ENCODE results near the gene RINL. TPM values are rescaled to one million over a fixed set of nuclear protein-coding genes. Genes with fewer than 3 reads are reported as not detected.

The RINL gene
- total and polyA plus RNA-seq, 2 of the 8 experiments (the other 6 are each of a cell fraction or from before 2014, with no cell fraction given), result 11.1 to 11.9 TPM

- TF ChIP-seq BACH1 (IDR thresholded peaks at IDR 0.05; ENCODE audit: low read length) (no peak), SUZ12 (IDR thresholded peaks at IDR 0.05; ENCODE audit: low read length) (no peak), SP4 (IDR thresholded peaks at IDR 0.05; ENCODE audit: low read length) (no peak), CTBP2 (IDR thresholded peaks at IDR 0.05; ENCODE audit: borderline replicate concordance, insufficient read depth, insufficient read length, low read length) (no peak), NANOG (IDR thresholded peaks at IDR 0.05; ENCODE audit: insufficient read depth, low read depth, low read length, poor library complexity, severe bottlenecking) (no peak), GTF2F1 (IDR thresholded peaks at IDR 0.05; ENCODE audit: borderline replicate concordance, low read depth, low read length) (no peak), JUND (IDR thresholded peaks at IDR 0.05; ENCODE audit: low read length) (no peak), ATF3 (IDR thresholded peaks at IDR 0.05; ENCODE audit: insufficient read depth, low read depth, low read length) (no peak), KDM4A (IDR thresholded peaks at IDR 0.05; ENCODE audit: low read depth, low read length, severe bottlenecking) (peak; percentile 28), TBP (IDR thresholded peaks at IDR 0.05; ENCODE audit: low read depth, low read length) (no peak), RAD21 (IDR thresholded peaks at IDR 0.05 in 1 of 2, conservative IDR thresholded peaks at IDR 0.05 in 1 of 2; ENCODE audit: low read depth in 2 of 2, low read length in 2 of 2) (no peak), POU5F1 (IDR thresholded peaks at IDR 0.05; ENCODE audit: low read depth, low read length) (no peak), SIN3A (conservative IDR thresholded peaks at IDR 0.05 in 1 of 2, IDR thresholded peaks at IDR 0.05 in 1 of 2; ENCODE audit: low read depth in 1 of 2, low read length in 2 of 2) (peak in 1 of 2 experiments; percentile 55; a peak in 1 of 4 replicates), HDAC6 (IDR thresholded peaks at IDR 0.05; ENCODE audit: low read depth, low read length) (no peak), TEAD4 (IDR thresholded peaks at IDR 0.05; ENCODE audit: low read depth, low read length) (no peak), GABPA (IDR thresholded peaks at IDR 0.05; ENCODE audit: borderline replicate concordance, insufficient read depth, low read length) (no peak), PHF8 (conservative IDR thresholded peaks at IDR 0.05; ENCODE audit: low read depth, low read length) (peak; percentile 30; the same call in 1 of the 2 replicates), BCL11A (IDR thresholded peaks at IDR 0.05; ENCODE audit: low read depth in 2 of 2, low read length in 2 of 2) (no peak), USF2 (IDR thresholded peaks at IDR 0.05; ENCODE audit: low read length) (no peak), TCF12 (IDR thresholded peaks at IDR 0.05; ENCODE audit: low read depth, low read length) (no peak), NRF1 (IDR thresholded peaks at IDR 0.05; ENCODE audit: low read depth, low read length) (no peak), FOSL1 (IDR thresholded peaks at IDR 0.05; ENCODE audit: insufficient read depth, low read depth, low read length) (no peak), SP2 (IDR thresholded peaks at IDR 0.05; ENCODE audit: low read length) (no peak)
Measured at GRCh38 chr19:38850976-38851621, 27.0 kb downstream of the RINL start (continued).

All from H1 (cell line).